IMR-90 (cell line): ENCODE measurements around the gene CASQ1. TPM values are rescaled to one million over a fixed set of nuclear protein-coding genes. Genes with fewer than 3 reads are reported as not detected.
A peak's percentile ranks its signal among the peaks of the same experiment; 100 is the strongest.

Experiments used
- ATAC-seq: fragments of 200-7000 bp; cut with Tn5 transposase; 2 replicates; pipeline ENCODE4 v1.9.1; 2020; ENCODE audit warnings: low read depth, mild to moderate bottlenecking, moderate library complexity
- BruUV-seq: library from RNA; stranded (reverse); fragments of 400-500 nt; replicated peaks from 2 replicates; lab custom pipeline; 2021; lab: Mats Ljungman, UMichigan
- CTCF ChIA-PET: fragments of 300-600 bp; formaldehyde crosslinking; extraction: SDS; loops from one replicate; lab custom pipeline; 2021; ENCODE audit warnings: antibody characterized with exemption; lab: Yijun Ruan, JAX
- POLR2A ChIA-PET: fragments of 300-600 bp; sonication (Branson Sonifier 250); formaldehyde crosslinking; loops from one replicate; lab custom pipeline; 2022; ENCODE audit warnings: antibody characterized with exemption; ENCODE audit not compliant: unreplicated experiment; lab: Charles Lee
- DNase-seq: peaks from one replicate; pipeline ENCODE4 v3.0.0; 2013
- H2AFZ ChIP-seq: replicated peaks from 2 replicates; pipeline ENCODE3; 2013; ENCODE audit warnings: low read length, mild to moderate bottlenecking; ENCODE audit not compliant: poor library complexity
- H2AK5ac ChIP-seq: 2 replicates; pipeline ENCODE4 v1.6.1; 2013; ENCODE audit warnings: low read depth, low read length, inconsistent platforms
- H2AK9ac ChIP-seq: replicated peaks from 2 replicates; pipeline ENCODE3; 2013; ENCODE audit warnings: mild to moderate bottlenecking, low read depth, low read length, moderate library complexity; ENCODE audit not compliant: poor library complexity
- H2BK120ac ChIP-seq: 2 replicates; pipeline ENCODE4 v1.6.1; 2013; ENCODE audit warnings: low read depth, low read length, inconsistent platforms
- H2BK15ac ChIP-seq: 3 replicates; pipeline ENCODE4 v1.6.1; 2013; ENCODE audit warnings: low read depth, low read length, inconsistent platforms
- H2BK20ac ChIP-seq: 2 replicates; pipeline ENCODE4 v1.6.1; 2013; ENCODE audit warnings: low read depth, mild to moderate bottlenecking, inconsistent platforms, low read length, moderate library complexity
- H2BK5ac ChIP-seq: 2 replicates; pipeline ENCODE4 v1.6.1; 2013; ENCODE audit warnings: mild to moderate bottlenecking, low read depth, low read length, inconsistent platforms; ENCODE audit not compliant: poor library complexity, severe bottlenecking
- H3K14ac ChIP-seq: replicated peaks from 2 replicates; pipeline ENCODE4 v1.6.1; 2013; ENCODE audit warnings: low read depth, low read length, inconsistent platforms
- H3K18ac ChIP-seq: 2 replicates; pipeline ENCODE4 v1.6.1; 2013; ENCODE audit warnings: low read depth, low read length, control low read depth
- H3K23ac ChIP-seq: 2 replicates; pipeline ENCODE4 v1.6.1; 2013; ENCODE audit warnings: low read depth, low read length, inconsistent platforms
- H3K27ac ChIP-seq: 2 replicates; pipeline ENCODE4 v1.5.1; 2013; ENCODE audit warnings: mild to moderate bottlenecking, control low read depth, low read length; ENCODE audit not compliant: insufficient read depth
- H3K27me3 ChIP-seq: 2 replicates; pipeline ENCODE4 v1.6.1; 2013; ENCODE audit warnings: low read length; ENCODE audit not compliant: control insufficient read depth, insufficient read depth
- H3K36me3 ChIP-seq: 2 replicates; pipeline ENCODE4 v1.6.1; 2013; ENCODE audit warnings: low read length, mixed read lengths; ENCODE audit not compliant: control insufficient read depth, insufficient read depth
- H3K4ac ChIP-seq: 2 replicates; pipeline ENCODE4 v1.6.1; 2013; ENCODE audit warnings: low read depth, low read length, inconsistent platforms
- H3K4me1 ChIP-seq: 2 replicates; pipeline ENCODE4 v1.6.1; 2013; ENCODE audit warnings: low read length, mixed read lengths; ENCODE audit not compliant: control insufficient read depth, insufficient read depth
- H3K4me2 ChIP-seq: 2 replicates; pipeline ENCODE4 v1.6.1; 2013; ENCODE audit warnings: low read depth, mild to moderate bottlenecking, control low read depth, low read length, moderate library complexity
- H3K4me3 ChIP-seq: 2 replicates; pipeline ENCODE4 v1.5.1; 2013; ENCODE audit warnings: low read depth, mild to moderate bottlenecking, control low read depth, low read length, moderate library complexity; ENCODE audit not compliant: insufficient read depth
- H3K56ac ChIP-seq: 2 replicates; pipeline ENCODE4 v1.6.1; 2013; ENCODE audit warnings: low read length, inconsistent platforms; ENCODE audit not compliant: insufficient read depth; ENCODE audit errors: extremely low read depth
- H3K79me1 ChIP-seq, 2 experiments: 2 replicates each; pipeline ENCODE4 v1.6.1; 2013; ENCODE audit warnings: low read length in 2 of 2, inconsistent platforms in 1 of 2, low read depth in 1 of 2
- H3K9ac ChIP-seq: 2 replicates; pipeline ENCODE4 v1.6.1; 2013; ENCODE audit warnings: low read depth, low read length, control low read depth
- H3K9me1 ChIP-seq: 2 replicates; pipeline ENCODE4 v1.6.1; 2013; ENCODE audit warnings: low read length, inconsistent platforms; ENCODE audit not compliant: insufficient read depth
- H3K9me3 ChIP-seq: 2 replicates; pipeline ENCODE4 v1.6.1; 2013; ENCODE audit warnings: low read length; ENCODE audit not compliant: control insufficient read depth, insufficient read depth
- H4K20me1 ChIP-seq: 2 replicates; pipeline ENCODE4 v1.6.1; 2013; ENCODE audit warnings: low read length, inconsistent platforms; ENCODE audit not compliant: insufficient read depth
- H4K5ac ChIP-seq: 2 replicates; pipeline ENCODE4 v1.6.1; 2013; ENCODE audit warnings: mild to moderate bottlenecking, low read depth, low read length, control low read depth
- H4K8ac ChIP-seq, 2 experiments: 2 replicates each; pipeline ENCODE4 v1.6.1; 2013; ENCODE audit warnings: low read depth in 2 of 2, low read length in 2 of 2, control low read depth in 1 of 2, inconsistent platforms in 1 of 2
- H4K91ac ChIP-seq: 2 replicates; pipeline ENCODE4 v1.6.1; 2013; ENCODE audit warnings: low read depth, low read length, inconsistent platforms; ENCODE audit not compliant: insufficient read depth
- CEBPB ChIP-seq: IDR thresholded peaks from 2 replicates; pipeline ENCODE4 v1.6.1; 2012; ENCODE audit warnings: low read depth, low read length, improper control_type of control experiment
- RFX5 ChIP-seq: IDR thresholded peaks from 2 replicates; pipeline ENCODE4 v1.8.0; 2012; ENCODE audit warnings: low read depth, mild to moderate bottlenecking, low read length, moderate library complexity
- SMC3 ChIP-seq: fragments of 150-350 bp; IDR thresholded peaks from 2 replicates; pipeline ENCODE4 v1.6.1; 2016; ENCODE audit warnings: low read depth, mild to moderate bottlenecking, antibody characterized with exemption, low read length, moderate library complexity
- WGBS, 2 experiments: methylation state at CpG; one replicate each; pipeline versions ENCODE4 v1.1.5 to v1.1.7; 2013; ENCODE audit warnings: missing lambda C conversion rate in 2 of 2; ENCODE audit not compliant: insufficient read length in 1 of 2; ENCODE audit errors: extremely low coverage in 2 of 2; 5-methylcytosine and 5-hydroxymethylcytosine counted together
- dilution Hi-C: fragments of 300-500 bp; cut with HindIII; formaldehyde crosslinking; loops from one replicate; pipeline ENCODE4 v1.14.3; 2018; ENCODE audit warnings: low sequenced_read_pairs; ENCODE audit not compliant: unreplicated experiment
- in situ Hi-C: fragments of 300-500 bp; cut with MboI; formaldehyde crosslinking; loops from 3 replicates; pipeline ENCODE4 v1.14.3; 2019; ENCODE audit warnings: low sequenced_read_pairs, inconsistent platforms, mixed read lengths
- intact Hi-C: fragments of 100-400 bp; cut with micrococcal nuclease; formaldehyde crosslinking; loops from 2 replicates; pipeline ENCODE4 v1.10.0; 2022
- polyA plus RNA-seq, 3 experiments: library from polyadenylated mRNA; depleted of rRNA; stranded (reverse); fragments of >200 nt; gene quantifications; 2 replicates each; pipeline ENCODE4 v1.2.3, GENCODE V29; 2012; ENCODE audit warnings: low replicate concordance in 1 of 3
- total RNA-seq: library from RNA; depleted of rRNA; stranded (reverse); fragments of >200 nt; gene quantifications from 2 replicates; pipeline ENCODE4 v1.2.3, GENCODE V29; 2012

Gene CASQ1
- total and polyA plus RNA-seq, 2 of the 4 experiments (the other 2 are of a cell fraction): 0.18 to 0.21 TPM

DNA sequence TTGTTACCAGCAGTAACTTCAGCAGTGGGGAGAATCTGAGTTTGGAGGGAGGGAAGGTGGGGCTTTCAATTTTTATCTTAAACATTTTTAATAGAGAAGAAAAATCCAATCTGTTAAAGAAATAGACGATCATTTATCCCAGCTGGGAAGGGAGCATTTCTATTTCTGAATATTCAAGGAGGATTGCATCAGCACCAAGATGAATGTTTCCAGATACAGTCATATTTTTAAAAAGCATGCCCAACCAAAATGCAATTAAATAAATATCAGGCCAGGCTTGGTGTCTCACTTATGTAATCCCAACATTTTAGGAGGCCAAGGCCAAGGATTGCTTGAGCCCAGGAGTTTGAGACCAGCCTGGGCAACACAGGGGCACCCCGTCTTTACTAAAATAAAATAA is 40.7 kb upstream of the CASQ1 start:
- H3K9ac ChIP-seq: no peak overlapping the region

More for the DNA sequence above, 40.7 kb upstream of the CASQ1 start:
- no peaks in the 10 kb centered on the region for H3K79me1 ChIP-seq
- H4K91ac ChIP-seq: no peak overlapping the region
- H2BK20ac ChIP-seq: no peak overlapping the region
- no peak overlapping the region for H3K27ac ChIP-seq
- no peak overlapping the region for H2AFZ ChIP-seq
- in situ Hi-C loops (no loop called here), intact Hi-C loops (no loop called here), dilution Hi-C loops (no loop called here)
- H3K36me3 ChIP-seq: no peaks in the 10 kb centered on the region
- no peaks in the 10 kb centered on the region for H4K20me1 ChIP-seq
- H3K9me3 ChIP-seq: no peaks in the 10 kb centered on the region
- ChIA-PET CTCF (no interaction called here), POLR2A (no interaction called here)
- no peaks in the 10 kb centered on the region for H3K4me1 ChIP-seq
- no peak; the same call in 1 of the 2 replicates for ATAC-seq
- no peak overlapping the region for H2AK9ac ChIP-seq
- H3K4me3 ChIP-seq: no peak overlapping the region
- H2AK5ac ChIP-seq: no peak overlapping the region
- H3K9me1 ChIP-seq: no peaks in the 10 kb centered on the region
- H2BK15ac ChIP-seq: no peak overlapping the region
- no CpG with 5 or more reads among the region's 2 CpGs for WGBS, 2 experiments
- no peak for TF ChIP-seq RFX5
- TF ChIP-seq SMC3: no peak
- peak; percentile 63 for TF ChIP-seq CEBPB
- no peak overlapping the region for H3K56ac ChIP-seq
- H3K4me2 ChIP-seq: no peak overlapping the region
- H3K18ac ChIP-seq: no peak overlapping the region
- H4K5ac ChIP-seq: no peak overlapping the region
- H3K14ac ChIP-seq: no peak overlapping the region
- H2BK5ac ChIP-seq: no peak overlapping the region
- H3K4ac ChIP-seq: no peak overlapping the region
- H3K23ac ChIP-seq: no peak overlapping the region
- BruUV-seq: no TSS peak
- H4K8ac ChIP-seq: no peak overlapping the region
- H3K27me3 ChIP-seq: peaks cover 8% of the 10 kb centered on the region
- H2BK120ac ChIP-seq: no peak overlapping the region
- DNase-seq: peak; percentile 29
